KG1 (cell line): ENCODE results near the gene CDK8.
"Not testable (repeated sequence)": the region's sequence is repeated elsewhere in the genome, so short reads cannot be mapped to it uniquely, and the experiment has no call there.

ENCODE experiments used
- DNase-seq: peaks from one replicate; lab custom pipeline; 2025; lab: John Stamatoyannopoulos, UW

Gene CDK8

DNA sequence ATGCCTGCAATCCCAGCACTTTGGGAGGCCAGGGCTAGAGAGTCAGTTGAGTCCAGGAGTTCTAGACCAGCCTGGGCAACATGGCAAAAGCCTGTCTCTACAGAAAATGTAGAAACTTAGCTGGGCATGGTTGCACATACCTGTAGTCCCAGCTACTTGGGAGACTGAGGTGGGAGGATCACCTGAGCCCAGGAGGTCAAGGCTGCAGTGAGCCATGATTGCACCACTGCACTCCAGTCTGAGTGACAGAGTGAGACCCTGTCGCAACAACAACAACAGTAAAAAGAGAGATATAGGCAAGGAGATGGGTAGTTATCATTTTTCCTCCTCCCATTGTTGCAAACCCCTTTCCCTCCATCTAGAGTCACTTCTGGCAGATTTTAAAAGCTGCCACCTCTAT is 62.2 kb downstream of the CDK8 start:
- DNase-seq: not testable (repeated sequence)

DNA sequence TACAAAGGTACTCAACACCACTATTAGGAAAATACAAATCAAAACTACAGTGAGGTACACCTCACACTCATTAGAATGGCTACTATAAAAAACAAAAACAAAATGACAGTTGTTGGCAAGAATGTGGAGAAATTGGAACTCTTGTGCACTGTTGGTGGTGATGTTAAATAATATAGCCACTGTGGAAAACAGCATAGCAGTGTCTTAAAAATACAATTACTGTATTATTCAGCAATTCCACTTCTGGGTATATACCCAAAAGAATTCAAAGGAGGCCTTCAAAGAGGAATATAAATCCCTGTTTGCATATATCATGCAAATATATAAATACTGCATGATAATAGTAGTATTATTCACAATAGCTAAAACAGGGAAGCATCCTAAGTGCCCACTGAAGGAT is 66.8 kb downstream of the CDK8 start:
- no peak for DNase-seq

DNA sequence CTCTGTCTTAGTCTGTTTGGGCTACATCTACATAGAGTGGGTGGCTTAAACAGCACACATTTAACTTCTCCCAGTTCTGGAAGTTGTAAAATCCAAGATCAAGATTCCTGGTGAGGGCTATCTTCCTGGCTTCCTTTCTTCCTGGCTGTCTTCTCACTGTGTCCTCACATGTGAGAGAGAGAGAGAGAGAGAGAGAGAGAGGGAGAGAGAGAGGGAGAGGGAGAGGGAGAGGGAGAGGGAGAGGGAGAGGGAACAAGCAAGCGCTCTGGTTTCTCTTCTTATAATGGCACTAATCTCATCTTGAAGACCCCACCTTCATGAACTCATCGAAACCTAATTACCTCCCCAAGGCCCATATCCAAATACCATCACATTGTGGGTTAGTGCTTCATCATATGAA is 69.2 kb downstream of the CDK8 start:
- no peak for DNase-seq

DNA sequence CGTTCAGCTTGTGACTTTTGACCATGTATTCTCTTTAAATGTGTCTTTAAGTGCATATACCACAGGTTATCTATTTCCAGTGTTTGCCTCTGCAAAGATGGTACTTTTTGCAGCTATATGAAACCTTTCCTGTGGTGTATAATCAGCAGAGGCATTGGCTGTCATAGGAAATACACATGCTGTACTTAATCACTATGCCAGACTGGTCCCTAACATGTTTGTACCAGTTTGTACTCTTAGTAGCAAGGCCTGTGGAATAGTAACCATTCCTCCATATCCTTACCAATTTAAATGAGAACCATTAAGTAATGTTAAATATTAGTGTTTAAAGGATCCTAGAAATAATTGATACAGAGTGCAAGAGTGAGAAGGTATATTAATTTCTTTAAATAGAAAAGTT is 69.8 kb downstream of the CDK8 start:
- DNase-seq: no peak

DNA sequence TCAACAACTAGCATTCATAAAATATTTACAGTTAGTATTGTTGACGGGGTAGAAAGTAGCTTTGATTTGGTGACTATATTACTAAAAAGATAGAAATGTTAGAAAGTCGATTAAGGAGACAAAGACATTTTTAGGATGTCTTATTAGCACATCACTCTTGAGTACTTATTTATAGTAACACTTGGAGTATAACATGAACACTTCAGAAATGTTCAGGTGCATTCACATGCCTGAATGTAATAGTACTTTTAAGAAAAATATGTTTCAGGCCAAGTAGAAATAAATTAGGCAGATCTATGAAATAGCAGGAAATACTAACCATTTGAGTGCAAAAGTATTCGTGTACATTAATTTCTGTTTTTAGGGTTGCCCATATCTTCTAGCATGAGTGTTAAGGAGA is 70.4 kb downstream of the CDK8 start:
- no peak for DNase-seq

DNA sequence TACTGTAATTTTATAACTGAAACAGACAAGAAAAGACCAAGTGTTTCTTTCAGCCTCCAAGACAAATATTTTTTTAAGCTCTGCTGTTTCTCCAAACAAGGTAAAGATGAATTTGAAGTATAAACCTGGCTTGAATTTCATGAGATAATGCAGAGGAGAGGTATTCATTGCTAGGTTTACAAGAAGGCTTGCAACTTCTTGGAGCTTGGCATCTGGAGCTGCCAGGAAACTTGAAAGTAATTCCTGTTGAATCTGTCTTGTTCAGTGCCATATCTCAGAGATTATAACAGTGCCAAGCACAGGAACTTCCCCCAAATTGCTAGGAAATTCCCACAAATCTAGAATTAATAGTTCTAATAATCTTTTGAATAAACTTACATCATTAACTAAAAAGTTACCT is 70.9 kb downstream of the CDK8 start:
- DNase-seq: no peak

DNA sequence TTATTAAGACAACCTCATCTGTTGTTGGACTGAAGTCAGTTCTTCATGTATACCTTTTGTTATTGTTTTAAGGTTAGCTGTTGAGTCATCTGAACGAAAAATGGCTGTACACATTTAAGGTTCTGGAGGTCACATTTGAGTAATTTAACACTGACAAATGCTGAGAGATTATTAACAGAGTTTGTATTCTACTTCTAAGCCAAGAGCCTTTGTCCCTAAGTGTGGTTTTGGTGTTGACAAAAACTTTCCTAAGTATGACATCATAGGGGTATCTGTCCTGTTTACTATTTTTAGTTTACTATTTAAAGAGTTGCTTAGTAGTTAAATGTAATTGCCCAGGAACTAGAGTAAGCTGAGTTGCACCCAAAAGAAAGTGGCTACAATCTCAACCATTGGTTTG is 71.9 kb downstream of the CDK8 start:
- DNase-seq: no peak

DNA sequence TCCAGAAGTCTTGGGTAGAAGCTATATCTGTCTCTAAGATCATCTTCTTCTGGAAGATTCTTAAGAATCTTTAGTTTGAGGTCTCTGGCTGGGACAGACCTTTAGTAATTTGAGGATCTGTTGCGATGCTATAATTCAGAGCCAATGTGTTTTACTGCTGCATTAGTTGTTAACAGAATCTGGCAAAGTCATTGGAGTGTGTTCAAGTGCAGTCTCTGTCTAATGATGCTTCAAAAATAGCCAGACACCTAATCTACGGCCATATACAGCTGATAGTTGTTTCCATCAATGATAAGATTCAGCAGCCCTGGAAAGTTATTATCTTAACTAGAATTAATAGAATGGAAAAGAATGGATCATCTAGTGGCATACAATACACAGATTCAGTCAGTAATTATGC is 72.6 kb downstream of the CDK8 start:
- no peak for DNase-seq

DNA sequence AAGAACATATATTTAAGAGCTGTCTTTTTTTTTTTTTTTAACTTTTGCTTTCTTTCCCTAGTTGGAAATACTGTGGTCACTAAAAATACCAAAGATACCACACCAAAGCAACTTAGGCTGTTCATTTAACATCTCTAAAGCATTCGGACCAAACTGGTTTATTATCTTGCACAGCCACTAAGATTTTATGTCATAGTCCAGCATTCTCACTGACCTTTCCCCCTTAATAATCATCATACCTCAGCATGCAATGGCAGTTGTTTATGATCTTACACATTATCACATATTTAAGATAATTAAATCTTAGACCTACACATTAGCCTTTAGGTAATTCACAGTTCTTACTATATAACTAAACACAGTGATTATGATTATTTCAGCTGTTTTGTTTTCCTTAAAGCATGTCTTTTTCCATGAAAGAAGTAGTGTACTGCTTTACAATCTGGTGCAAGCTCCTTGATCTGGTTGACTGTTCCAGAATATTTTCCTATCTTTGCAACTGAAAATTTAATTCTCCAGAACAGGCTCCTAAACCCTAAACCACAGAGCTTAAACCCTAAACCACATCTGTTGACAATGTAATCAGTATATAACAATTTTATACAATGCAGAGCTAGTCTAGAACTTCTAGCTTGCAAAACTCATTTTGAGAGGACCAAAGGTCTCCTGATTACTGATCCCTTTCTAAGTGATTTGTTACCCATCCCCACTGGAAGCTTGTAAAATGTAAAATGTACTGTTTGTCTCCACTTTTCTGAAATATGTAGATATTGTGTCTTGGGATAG is 74.2 kb downstream of the CDK8 start:
- no peak for DNase-seq

DNA sequence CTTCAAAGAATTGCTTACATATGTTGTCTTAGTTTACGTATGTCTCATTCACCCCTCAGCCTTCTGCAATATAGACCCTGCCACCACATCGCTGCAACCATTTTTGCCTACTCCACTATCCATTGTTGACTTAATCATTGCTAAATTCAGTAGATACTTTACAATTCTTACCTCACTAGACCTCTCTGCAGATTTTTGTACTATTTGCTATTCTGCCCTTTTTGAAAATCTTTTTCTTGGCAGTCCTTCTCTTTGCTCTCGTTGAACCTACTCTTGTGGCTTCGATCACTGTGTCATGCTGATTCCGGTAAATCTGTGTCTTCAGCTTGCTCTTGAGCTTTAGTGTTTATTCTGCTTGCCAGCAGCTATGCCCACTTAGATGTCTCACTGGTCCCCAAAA is 81.2 kb downstream of the CDK8 start:
- DNase-seq: no peak

DNA sequence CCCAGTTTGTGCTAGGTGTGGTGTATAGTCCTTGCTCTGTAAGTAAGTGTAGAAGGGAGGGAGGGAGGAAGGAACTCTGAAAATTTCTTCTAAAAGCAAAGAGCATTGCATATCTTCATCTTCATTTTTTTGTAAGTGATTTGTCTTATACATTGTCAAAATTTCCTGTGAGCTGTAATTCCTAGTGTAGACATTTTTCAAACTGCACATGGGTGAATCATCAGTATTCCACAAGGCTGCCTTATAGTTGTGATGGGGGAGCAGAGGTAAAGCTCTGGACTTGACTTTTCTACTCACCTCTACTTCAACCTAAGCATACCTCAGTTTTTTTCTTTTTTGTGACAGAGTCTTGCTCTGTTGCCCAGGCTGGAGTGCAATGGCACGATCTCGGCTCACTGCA is 86.9 kb downstream of the CDK8 start:
- DNase-seq: no peak

DNA sequence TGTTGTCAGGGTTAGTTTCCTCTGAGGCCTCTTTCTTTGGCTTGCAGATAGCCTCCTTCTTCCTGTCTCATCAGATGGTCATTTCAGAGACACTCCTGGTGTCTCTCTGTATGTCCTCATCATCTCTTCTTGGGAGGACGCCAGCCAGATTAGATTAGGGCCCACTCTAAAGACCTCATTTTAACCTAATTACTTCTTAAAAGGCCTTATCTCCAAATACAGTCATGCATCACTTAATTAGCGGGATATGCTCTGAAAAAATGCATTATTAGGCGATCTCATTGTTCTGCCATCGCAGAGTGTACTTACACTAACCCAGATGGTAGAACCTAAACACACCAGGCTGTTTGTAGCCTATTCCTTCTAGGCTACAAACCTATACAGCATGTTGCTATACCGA is 89.0 kb downstream of the CDK8 start:
- DNase-seq: no peak

DNA sequence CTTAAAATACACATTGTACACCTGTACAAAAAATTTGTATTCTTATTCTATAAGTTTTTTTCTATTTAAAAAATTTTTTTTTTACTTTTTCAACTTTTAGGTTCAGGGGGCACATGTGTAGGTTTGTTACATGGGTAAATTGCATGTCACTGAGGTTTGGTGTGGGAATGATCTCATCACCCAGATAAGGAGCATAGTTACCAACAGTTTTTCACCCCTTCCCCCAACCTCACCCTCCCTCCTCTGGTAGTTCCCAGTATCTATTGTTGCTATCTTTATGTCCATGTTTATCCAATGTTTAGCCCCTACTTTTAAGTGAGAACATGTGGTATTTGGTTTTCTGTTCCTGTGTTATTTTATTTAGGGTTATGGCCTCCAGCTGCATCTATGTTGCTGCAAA is 89.9 kb downstream of the CDK8 start:
- DNase-seq: no peak

DNA sequence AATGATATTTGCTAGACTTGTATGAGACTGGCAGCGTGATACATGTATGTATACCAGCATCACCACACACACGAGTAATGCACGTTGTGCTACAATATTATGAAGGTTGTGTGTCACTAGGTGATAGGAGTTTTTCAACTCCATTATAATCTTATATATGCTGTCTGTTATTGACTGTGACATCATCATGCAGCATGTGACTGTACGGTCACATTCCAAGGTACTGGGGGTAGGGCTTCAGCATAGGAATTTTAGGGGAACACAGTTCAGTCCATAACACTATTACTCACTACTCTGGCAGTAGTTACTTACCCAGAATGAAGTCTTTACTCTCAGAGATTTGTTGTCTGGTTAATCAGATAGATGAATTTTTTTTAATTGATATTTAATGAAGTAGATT is 91.1 kb downstream of the CDK8 start:
- DNase-seq: no peak

DNA sequence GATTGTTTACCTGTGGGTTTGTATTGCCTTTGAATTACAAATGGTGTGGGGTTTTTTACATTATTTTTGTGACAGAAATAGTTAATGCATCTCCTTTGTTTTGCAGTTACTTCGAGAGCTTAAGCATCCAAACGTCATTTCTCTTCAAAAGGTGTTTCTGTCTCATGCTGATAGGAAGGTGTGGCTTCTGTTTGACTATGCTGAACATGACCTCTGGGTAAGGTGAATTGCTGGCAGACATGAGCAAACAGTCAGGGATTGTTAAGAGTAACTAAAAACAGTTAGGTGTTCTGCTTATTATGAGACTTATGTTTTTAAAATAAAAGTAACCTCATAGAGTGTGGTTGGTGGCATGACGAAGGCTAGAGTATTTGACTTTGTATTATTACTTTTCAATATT is 95.0 kb downstream of the CDK8 start:
- DNase-seq: no peak

DNA sequence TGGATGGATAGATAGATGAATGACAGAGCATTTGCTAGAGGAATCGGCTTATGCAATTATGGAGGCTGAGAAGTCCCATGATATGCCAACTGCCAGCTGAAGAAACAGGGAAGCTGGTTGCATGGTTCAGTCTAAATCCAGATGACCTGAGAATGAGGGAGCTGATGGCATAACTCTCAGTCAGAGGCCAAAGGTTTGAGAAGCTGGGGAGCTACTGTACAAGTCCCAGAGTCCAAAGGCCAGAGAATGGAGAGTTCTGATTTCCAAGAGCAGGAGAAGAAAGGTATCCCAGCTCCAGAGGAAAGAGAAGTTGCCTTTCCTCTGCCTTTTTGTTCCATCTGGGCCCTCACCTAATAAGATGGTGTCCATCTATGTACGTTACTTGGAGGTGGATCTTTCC is 108.3 kb downstream of the CDK8 start:
- DNase-seq: no peak

DNA sequence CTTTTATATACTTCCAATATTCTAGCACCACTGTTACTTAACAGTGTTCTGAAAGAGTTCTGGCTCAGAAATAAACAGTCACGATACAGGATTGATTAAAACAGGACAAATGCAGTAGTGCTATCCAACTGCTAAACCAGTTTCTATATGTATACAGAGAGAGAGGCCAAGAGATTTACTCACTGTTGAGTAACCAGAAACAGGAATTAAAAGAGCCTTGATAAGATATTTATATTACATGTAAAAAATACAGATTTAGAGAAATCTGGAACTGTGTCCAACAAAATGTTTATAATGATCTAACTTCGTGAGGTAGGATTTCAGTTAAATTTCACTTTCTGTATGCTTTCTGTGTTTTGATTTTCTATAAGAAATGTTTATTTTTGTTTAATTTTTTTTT is 116.6 kb downstream of the CDK8 start:
- no peak for DNase-seq

DNA sequence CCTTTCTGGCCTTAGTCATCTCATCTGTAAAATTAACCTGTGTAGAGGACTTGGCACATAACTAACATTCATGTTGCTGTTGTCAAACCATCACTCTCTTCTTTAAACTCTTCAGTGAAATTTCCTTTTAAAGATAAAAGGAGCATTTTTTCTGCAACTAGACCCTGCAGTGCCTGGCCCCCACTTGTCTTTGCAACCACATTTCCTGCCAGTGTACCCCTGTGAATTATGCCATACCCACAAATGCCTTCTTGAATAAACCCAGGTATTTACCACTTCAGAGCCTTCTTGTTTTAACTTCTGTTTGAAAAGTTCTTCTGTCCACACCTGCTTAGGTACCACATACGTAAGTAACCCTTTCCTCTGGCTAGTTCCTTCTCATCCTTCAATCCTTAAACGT is 118.8 kb downstream of the CDK8 start:
- no peak for DNase-seq

DNA sequence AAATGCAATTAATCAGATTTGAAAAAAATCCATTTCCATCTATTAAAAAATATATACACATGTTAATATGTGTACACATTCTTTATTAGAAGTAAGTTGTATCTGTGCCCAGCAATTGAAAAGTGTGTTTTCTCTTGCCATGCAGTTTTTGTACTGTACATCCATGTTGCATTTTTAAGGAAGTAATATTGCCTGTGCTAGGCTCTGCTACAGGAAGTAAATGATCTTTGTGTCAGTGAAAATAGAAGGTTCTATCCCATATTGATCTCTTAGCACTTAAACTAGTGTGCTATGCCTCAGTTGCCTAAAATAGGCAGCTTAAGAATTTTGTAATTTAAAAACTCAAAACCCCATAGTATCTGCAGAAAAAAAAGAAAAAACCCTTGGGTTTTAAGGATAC is 122.5 kb downstream of the CDK8 start:
- DNase-seq: no peak

DNA sequence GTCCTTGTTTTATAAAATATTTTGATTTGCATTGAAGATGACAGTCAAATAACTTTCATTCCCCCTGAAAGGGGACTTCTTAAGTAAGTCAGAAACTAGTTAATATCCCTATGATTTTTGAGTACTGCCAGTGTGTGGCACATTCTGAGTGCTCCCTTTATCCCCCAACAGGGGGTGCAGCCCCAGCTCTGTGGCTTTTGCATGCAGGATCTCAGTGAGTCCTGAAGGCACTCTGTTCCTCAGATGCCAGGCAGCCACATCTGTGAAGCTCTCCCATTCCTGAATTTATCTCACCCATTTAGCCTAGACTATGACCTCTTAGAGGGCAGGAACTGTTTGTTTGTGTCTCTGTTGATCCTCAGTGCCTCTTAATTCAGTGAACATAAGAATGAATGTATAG is 123.1 kb downstream of the CDK8 start:
- DNase-seq: no peak

DNA sequence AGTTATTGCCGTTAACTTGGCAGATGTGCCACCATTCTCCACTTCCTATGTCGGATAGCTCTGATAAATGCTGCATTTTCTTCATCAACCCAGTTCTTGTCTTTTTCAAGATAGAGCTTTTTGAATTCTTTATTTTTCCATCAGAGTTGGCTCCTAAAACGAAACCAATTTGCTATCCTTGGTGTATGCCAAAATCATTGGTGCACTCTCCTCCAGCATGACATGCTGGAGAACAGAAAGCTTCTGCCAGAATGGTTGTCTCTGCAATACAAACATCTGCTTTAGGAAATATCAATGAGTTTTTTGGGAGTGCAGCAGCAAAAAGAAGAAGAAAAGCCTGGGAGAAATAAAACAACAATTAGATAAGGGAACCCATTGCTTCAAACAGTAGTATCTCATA is 124.2 kb downstream of the CDK8 start:
- DNase-seq: no peak

DNA sequence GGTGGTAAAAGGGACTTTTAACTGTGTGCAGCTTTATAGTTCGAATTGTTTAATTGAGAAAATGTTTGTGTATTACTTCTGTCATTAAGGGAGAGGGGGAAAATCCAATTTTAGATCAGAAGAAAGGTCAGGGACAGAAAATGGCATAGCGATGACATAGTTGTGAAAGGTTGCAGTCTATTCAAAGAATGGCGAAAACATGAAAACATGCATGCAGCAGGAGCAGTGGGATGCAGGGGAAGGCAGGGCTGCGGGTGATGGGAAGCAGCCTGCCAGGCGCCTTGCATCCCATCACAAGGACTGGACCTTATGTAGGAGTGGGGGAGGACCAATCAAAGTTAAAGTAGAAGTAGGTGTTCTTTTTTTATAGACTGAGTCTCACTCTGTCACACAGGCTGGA is 125.9 kb downstream of the CDK8 start:
- no peak for DNase-seq

DNA sequence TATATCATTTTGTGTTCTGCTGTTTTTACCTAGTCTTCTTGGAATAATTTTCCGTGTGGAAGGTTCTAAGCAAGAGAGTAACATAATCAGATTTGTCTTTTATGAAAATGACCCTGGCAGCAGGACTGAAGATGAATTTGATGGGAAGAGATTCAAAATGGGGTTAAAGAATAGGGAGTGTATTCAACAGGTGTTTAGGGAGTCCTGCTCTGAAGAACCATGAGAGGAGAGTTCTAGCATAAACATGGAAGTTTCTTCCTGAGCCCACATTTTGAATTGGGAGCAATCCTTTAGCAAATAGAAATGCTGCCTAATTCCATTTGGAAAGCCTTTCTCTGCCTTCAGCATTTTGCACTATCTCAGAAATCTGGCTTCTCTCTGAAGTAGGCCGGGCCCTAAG is 127.0 kb downstream of the CDK8 start:
- DNase-seq: no peak

DNA sequence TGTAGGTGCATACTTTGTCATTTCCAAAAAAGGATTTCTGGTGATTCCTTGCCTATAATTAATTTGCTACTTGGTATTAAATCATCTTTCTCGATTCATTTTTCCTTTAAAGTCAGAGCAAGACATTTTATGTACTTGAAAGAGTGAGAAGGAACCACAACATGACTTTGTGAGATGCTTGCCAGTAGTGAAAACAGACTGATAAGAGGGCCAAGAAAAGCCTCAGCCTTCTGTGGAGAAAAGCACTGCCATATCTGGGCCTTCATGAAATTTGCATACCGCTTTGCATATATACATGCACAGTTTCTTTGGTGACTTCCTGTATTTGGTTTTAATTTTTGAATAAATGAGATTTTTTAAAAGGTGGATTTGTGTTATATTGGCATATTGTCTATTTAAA is 128.4 kb downstream of the CDK8 start:
- no peak for DNase-seq

DNA sequence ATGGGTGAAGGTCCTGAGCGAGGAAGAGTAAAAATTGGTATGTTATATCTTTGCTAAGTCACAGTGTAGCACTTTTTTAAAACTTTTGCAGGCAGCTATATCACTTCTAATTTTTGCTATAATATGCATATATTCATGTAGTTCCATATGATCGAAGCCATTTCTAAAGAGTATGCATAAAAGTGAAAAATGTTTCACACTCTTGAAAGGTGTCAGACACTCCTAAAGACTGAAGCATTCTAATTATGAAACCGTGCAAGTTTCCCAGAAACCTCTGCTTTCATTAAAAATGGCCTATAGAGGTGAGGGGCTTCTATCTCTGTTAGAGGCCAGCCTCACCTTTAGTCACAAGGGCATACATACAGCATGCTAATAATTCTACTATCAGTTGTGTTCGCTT is 128.9 kb downstream of the CDK8 start:
- DNase-seq: no peak
